TTC549 (cell line): ENCODE results near the gene CENPM.
"Not testable (repeated sequence)": the region's sequence is repeated elsewhere in the genome, so short reads cannot be mapped to it uniquely, and the experiment has no call there.

ENCODE experiments used
- FAIRE-seq: peaks from 2 replicates; lab custom pipeline; 2012; peaks lifted over from hg19 to GRCh38; lab: Jason Lieb, UNC

The CENPM gene

DNA sequence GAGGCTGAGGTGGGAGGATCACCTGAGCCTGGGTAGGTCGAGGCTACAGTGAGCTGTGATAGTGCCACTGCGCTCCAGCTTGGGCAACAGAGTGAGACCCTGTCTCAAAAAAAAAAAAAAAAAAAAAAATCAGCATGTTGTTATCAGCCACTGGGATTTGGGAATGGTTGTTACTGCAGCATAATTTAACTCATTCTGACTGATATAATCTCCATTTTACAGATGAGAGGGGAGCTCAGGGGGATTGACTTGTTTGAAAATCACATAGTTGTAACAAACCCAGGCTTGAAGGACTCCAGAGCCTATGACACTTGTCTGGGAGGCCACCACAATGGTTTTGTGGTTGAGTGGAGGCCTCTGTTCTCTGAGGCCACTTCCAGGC lies 19.3 kb upstream of the CENPM start:
- no peak for FAIRE-seq

DNA sequence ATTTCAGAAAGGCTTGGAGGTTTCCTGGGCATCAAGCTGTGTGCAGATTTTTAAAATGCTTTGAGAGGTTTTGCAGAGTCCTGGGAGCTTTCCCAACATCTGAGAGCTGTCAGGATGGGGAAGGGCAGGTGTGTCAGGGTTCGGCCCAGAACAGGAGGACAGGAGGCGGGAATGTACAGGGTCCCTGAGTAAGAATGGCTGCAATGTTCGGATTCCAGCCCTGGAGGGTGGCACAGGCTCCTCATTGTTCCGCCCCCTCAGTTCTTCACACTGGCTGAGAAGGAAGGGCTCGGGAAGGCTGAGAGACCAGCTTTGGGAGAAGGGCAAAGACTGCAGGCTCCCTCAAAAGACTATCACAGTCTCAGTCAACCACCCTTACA lies 17.1 kb upstream of the CENPM start:
- no peak for FAIRE-seq

GRCh38 chr22:41963453-41964111 lies 16.6 kb upstream of the CENPM start:
- no peak for FAIRE-seq

DNA sequence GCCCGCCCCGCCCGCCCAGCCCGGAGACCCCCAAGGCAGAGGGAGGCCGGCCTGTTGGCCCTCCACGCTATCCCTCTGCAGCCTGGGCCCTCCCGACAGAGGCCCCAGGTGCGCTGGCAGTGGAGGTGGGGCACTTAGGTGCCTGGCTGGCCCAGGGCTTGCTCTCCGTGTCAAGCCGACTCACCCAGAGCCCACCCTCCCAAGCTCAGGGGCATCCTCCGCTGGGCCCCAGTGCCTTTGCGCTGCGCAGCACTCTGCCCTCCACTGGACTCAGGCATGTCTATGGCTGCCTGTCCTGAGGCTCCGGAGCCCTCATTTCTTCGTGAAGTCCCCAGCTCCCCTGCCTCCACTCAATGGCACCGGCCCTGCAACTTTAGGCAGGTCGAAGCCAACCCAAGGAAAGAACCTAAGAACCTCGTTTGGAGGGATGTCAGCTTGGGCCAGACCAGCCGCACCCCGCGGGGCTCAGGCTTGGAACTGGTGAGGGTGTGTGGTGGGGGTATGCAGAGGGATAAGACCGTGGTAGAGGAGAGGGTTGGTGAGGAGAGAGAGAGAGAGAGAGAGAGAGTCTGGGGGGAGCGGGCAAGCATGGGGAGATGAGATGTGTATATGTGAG lies 11.1 kb upstream of the CENPM start:
- no peak for FAIRE-seq

DNA sequence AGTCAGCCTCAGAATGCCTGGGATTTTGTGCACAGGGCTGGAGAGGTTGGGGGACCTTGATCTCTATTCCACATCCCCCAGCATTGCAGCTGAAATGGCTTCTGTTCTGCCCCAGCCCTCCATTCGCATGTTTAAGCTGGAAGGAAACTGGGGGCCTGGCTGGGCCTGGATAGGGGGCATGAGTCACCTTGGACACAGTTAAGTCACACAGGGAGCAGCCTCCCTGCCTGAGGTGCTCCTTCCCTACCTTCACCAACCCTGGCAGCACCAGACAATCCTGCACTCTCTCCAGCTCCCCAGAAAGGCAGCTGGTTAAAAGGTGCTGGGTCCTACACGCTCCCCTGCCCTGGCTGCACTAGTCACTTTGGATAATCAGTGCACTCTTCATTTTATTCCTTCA lies 5.8 kb upstream of the CENPM start:
- FAIRE-seq = no peak

- no peak for FAIRE-seq
Observed at GRCh38 chr22:41951898-41952474, 5.0 kb upstream of the CENPM start, which contains the start of gene SMIM45. Gene SMIM45 (plus strand): TSS chr22:41952150.

- FAIRE-seq = no peak
Observed at GRCh38 chr22:41949297-41949965, 2.5 kb upstream of the CENPM start.

DNA sequence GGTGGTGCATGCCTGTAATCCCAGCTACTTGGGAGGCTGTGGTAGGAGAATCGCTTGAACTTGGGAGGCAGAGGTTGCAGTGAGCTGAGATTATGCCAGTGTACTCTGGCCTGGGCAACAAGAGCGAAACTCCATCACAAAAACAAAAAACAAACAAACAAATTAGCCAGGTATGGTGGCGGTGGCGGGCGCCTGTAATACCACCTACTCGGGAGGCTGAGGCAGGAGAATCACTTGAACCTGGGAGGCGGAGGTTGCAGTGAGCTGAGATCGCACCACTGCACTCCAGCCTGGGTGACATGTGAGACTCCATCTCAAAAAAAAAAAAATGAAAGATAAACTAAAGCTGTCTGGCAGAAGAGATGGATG lies 2.0 kb upstream of the CENPM start:
- FAIRE-seq = not testable (repeated sequence)

GRCh38 chr22:41948142-41948541 lies 1.2 kb upstream of the CENPM start:
- FAIRE-seq = no peak

- no peak for FAIRE-seq
Observed at GRCh38 chr22:41947424-41948080, 600 bp upstream of the CENPM start.

GRCh38 chr22:41943661-41944209 lies 3.2 kb downstream of the CENPM start:
- no peak for FAIRE-seq

DNA sequence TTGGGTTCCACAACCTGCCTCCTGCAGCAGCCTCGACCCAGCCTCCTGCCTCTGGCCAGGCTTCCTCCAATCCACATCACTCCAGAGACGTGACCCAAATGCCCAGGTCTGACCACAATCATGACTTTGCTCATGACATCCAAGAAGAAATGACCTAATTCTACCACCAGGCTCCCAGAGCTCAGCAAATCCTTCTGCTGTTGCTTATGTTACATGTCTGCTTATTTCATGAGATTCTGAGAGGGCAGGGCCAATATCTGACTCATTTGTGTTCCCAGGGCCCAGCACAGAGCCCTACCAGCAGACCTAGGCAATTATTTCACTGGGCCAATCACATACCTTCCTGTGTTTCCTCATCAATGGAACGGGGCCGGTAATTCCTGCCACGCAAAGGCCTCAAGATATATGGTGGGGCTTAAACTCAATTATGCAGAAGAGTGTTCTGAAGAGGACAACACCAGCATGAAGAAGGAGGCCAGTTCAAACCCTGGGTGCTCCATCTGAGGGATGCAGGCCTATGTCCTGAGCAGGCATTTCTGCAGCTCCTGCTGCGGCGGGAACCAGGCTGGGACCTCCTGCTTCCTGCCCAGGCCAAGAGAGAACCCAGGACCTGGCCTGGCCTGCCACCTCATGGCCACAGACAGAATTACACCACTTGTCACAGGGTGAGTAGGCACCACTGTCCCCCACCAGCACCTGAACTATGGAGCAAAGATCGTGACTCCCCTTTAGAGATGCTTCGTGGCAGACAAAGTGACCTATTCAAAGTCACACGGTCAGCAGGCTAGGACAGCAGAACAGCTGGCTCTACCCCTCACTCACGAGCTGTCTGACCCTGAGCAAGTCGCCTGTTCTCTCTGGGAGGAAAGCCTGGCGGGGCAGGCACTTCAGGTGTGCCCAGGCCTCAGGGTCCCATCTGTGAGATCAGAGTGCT lies 5.9 kb downstream of the CENPM start:
- no peak for FAIRE-seq

GRCh38 chr22:41939981-41940831 lies 6.7 kb downstream of the CENPM start:
- no peak for FAIRE-seq

GRCh38 chr22:41936894-41937169 lies 10.1 kb downstream of the CENPM start:
- no peak for FAIRE-seq

DNA sequence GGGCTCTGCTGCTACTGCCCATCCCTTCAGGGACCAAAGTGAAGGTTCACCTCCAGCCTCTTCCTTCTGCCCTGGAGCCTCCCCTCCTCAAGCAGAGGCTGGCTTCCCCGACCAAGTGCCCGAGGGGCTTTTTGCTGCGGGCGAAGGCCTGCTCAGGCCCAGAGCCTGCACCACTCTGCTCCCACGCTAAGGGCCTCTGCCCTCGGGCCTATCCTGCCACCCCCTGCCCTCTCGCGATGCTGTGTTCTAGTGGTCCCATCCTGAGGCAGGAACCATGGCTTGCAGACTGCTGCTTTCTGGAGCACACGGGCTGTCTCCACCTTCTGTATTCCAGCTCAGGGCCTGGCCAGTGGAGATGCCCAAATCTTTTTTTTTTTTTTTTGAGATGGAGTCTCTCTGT lies 11.4 kb downstream of the CENPM start:
- FAIRE-seq = no peak

DNA sequence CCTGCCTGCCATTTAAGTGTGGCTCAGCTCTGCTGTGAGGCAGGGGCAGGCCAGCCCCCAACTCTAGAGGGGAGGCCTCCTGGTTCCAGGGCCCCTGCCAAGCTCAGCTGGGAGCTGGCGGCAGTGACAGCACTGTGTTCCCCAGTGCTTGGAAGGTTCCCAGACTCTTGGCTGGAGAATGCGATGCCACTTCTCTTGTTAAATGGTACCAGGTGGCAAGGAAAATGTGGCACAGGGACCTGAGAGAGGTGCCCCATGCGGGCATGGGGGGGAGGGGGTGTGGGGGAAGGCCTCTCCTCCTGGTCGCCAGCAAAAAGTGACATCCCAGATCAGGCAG lies 12.0 kb downstream of the CENPM start:
- FAIRE-seq = no peak

DNA sequence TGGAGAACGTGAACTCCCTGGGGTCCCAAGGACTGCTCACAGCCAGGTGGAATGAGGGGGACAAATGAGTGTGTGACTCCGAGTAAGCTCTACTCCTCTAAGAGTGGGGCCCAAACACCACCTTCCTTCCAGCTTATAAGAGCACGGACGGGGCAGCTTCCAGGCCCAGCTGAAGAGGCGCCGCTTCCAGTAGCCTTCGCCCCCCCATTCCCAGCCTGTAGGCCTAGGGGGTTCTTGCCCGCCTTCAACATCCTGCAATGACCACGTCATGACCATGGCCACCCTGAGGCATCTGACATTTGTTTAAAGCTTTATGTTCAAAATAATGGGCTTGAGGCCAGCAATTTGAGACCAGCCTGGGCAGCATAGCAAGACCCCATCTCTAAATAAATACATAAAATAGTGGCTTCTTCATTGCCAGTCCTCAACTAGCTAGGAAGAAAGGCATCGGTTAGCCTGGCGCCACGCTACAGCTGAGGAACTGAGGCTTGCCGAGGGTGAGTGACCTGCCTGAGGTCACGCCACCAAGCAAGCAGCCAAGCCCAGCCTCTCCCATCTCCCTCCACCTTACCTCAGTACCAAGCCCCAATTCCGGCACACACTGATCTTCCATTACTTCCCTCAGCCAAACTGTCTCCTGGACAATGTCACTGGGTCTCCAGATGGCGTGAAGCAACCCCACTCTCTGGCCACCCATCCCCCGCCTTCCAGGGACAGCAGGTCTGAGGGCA lies 12.5 kb downstream of the CENPM start:
- FAIRE-seq = no peak

DNA sequence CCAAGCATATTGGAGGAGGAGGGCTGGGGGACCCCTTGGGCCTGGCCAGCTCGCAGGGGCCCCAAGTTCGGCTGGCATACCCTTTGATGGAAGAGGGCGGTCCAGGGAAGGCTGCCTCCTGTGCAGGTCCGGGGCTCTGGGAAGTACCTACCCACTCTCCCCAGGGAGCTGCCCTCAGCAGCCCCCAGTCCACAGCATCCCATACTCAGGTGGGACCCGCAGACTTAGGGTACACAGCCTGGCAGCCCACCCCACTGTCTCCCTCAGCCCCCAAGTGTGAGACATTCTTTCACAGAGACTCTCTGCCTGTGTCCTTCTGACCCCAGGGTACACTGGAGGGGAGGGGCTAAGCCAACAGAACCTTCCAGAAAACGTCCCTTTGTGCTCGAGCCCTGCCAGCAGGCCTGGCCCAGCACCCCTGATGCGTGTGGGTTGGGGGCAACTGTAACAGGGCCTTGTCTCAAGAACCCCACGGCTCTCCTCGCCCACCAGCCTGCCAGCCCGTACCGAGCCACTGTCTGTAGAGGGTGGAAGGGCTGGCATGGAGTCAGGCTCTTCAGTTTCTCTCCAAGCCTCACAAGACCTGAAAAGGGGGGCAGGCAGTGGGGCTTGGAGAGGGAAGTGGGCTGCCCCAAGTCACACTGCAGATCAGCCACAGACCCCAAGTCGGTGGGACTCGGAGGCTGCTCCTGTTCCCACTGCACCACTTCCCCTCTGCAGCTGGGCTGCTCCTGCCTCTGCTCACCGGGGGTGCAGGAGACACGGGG lies 13.4 kb downstream of the CENPM start:
- no peak for FAIRE-seq

DNA sequence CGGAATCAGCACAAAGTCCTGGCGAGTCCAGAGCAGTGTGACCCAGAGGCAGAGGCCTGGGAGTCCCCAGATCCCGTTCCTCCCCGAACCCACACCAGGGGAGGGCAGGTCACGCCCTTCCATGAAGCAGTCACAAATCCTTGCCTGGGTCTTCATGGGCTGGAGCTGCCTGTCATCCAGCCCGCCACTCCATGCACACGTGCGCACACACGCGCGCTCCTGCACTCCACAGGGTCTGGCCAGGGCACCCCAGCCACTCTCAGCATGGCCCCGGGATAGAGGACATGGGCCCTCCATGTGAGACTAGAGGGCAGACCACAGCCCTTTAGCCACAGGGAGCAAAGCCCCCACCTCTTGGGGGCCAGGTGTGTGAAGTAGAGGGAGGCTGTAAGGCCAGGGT lies 14.6 kb downstream of the CENPM start:
- no peak for FAIRE-seq
